ENCODE results near the gene SIRT1.
A peak's percentile ranks its signal among the peaks of the same experiment; 100 is the strongest.
"Not testable (repeated sequence)": the region's sequence is repeated elsewhere in the genome, so short reads cannot be mapped to it uniquely, and the experiment has no call there.

The SIRT1 gene

DNA sequence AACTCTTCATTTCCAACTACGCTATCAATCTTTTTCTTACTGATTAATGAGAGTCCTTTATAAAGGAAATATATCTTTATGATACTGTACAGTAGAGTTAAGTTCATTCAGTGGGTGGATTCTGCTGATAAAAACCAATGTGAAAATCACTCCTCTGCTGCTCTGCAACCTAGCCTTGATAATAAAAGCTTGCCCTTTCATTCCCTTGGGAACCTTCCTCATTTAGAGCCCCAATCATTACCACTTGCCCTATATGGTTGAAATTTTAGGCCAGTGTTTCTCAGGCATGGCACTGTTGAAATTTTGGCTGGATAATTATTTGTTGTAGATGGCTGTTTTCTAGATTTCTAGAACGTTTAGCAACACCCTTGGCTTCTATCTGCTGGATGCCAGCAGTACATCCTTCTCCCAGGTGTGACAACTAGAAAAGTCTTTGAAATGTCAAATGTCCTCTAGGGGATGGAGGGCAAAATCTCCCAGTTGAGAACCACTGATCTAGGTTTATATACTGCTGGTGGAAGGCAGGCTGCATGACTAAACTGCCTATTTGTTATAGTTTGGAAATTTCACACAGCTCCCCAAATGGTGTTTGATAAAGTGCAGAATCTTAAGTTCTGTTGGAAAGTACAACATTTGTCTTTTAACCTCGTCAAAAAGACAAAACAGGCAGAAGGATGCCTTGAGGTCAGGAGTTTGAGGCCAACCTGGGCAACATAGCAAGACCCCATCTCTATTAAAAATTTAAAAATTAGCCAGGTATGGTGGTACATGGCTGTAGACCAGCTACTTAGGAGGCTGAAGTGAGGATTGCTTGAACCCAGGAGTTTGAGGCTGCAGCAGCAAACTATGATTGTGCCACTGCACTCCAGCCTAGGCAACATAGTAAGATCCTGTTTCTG, 8.9 kb upstream of the SIRT1 start:
- no peak for DNase-seq (ENCODE audit: low read depth in 1 of 2, low spot score in 1 of 2)

DNA sequence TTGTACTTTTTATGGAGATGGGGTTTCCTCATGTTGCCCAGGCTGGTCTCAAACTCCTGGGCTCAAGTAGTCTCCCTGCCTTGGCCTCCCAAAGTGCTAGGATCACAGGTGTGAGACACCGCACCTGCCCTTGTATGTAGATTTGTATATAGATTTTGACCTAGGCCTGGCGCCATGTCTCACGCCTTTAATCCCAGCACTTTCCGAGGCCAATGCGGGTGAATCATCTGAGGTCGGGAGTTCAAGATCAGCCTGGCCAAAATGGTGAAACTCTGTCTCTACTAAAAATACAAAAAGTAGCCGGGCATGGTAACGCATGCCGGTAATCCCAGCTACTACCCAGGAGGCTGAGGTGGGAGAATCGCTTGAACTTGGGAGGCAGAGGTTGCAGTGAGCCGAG, 7.0 kb upstream of the SIRT1 start:
- not testable (repeated sequence) for DNase-seq (ENCODE audit: low read depth in 1 of 2, low spot score in 1 of 2)

DNA sequence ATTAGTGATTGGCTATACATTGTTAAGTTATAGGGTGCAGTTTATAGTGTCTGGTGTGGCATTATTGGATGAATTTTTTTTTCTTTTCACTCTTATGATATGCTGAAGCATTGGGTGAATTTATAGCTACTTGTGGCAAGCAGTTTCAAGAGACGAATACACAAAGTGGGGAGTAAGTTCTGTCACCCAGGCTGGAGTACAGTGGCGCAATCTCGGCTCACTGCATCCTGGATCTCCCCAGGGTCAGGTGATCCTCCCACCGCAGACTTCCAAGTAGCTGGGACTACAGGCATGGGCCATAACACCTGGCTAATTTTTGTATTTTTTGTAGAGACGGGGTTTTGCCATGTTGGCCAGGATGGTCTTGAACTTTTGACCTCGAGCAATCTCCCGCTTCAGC, 6.3 kb upstream of the SIRT1 start:
- DNase-seq (ENCODE audit: low read depth in 1 of 2, low spot score in 1 of 2): no peak

DNA sequence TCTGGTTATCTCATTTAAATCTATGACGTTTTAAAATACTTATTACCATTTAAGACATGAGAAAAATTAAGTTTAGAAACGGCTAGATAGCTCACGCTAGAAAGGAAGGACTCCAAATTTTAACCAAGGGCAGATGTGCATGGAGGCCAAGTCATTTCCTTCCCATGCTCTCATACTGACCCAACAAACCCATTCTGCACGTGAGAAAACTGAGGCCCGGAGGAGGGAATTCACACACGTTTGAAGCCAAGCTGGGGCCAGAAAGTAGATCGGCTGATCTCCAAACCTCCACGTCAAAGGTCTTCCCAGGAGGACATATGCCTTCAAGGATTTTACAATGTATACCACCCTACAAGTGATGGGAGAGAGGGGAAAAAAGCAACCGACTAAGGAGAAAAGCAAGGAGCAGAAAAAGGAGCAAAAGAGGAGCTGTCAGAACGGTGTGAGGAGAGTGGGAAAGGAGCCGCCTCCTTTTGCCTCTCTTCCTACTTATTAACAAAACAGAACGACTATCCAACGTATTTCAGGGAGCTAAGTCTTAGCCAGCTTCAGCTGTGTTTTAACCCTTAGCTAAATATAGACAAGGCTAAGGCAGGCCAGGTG, 645 bp upstream of the SIRT1 start:
- DNase-seq (ENCODE audit: low read depth in 1 of 2, low spot score in 1 of 2): no peak

DNA sequence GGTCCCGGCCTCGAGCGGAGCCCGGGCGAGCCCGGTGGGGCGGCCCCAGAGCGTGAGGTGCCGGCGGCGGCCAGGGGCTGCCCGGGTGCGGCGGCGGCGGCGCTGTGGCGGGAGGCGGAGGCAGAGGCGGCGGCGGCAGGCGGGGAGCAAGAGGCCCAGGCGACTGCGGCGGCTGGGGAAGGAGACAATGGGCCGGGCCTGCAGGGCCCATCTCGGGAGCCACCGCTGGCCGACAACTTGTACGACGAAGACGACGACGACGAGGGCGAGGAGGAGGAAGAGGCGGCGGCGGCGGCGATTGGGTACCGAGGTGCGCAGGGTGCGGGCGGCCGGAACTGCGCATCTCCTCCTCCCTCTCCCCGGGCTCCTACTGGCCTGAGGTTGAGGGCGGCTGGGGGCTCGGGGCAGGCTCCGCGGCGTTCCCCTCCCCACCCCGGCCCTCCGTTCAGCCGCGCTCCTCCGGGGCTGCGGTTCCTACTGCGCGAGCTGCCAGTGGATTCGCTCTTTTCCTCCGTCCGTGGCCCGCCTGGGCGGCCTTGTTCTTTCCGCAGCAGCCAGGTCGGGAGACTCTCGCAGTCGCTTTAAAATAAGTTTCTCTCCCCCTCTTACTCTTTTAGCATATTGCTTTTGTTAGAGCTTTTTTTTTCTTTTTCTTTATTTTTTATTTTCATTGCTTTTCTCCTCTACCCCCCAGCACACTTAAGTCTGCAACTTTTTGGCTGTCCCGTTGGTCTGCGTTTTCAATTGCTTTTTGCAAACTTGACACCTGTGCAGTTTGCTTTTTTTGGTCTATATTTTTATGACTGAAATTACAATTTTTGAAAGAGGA, 600 bp downstream of the SIRT1 start:
- DNase-seq (ENCODE audit: low read depth in 1 of 2, low spot score in 1 of 2): peak; percentile 53 to 66

DNA sequence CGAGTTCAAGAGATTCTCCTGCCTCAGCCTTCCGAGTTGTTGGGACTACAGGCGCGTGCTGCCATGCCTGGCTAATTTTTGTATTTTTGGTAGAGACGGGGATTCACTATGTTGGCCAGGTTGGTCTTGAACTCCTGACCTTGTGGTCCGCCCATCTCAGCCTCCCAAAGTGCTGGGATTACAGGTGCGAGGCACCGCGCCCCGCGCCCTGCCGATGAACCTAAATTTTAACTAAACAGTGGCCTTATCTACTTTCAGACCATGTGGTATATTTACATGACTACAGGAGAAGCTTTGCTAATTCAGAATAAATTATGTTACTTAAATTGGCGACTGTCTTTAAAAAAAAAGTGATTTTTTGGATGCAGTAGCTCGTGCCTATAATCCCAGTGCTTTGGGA, 9.2 kb downstream of the SIRT1 start:
- no peak for DNase-seq (ENCODE audit: low read depth in 1 of 2, low spot score in 1 of 2)

DNA sequence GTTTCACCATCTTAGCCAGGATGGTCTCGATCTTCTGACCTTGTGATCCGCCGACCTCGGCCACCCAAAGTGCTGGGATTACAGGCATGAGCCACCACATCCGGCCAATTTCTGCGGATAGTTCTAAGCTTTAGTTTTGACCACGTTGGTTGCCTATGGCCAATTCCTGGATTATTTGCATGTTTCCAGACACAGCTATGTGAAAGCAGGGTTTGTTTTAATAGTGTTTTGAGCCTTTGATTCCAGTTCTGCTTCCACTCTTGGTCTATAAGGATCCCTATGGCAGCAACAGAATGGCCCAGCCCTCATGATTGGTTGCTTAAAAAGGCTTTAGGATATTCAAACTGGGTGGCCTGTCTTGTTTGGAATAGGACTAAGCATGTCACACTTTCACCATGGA, 19.1 kb downstream of the SIRT1 start:
- DNase-seq (ENCODE audit: low read depth in 1 of 2, low spot score in 1 of 2): no peak

DNA sequence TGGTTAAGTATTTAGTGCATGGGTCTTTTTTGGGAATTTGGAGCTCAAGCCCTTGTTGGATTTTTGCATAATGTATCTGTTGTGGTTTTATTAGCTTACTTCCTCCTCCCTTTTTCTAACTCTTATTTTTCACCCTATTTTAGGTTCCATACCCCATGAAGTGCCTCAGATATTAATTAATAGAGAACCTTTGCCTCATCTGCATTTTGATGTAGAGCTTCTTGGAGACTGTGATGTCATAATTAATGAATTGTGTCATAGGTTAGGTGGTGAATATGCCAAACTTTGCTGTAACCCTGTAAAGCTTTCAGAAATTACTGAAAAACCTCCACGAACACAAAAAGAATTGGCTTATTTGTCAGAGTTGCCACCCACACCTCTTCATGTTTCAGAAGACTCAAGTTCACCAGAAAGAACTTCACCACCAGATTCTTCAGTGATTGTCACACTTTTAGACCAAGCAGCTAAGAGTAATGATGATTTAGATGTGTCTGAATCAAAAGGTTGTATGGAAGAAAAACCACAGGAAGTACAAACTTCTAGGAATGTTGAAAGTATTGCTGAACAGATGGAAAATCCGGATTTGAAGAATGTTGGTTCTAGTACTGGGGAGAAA, 28.0 kb downstream of the SIRT1 start:
- no peak for DNase-seq (ENCODE audit: low read depth in 1 of 2, low spot score in 1 of 2)

DNA sequence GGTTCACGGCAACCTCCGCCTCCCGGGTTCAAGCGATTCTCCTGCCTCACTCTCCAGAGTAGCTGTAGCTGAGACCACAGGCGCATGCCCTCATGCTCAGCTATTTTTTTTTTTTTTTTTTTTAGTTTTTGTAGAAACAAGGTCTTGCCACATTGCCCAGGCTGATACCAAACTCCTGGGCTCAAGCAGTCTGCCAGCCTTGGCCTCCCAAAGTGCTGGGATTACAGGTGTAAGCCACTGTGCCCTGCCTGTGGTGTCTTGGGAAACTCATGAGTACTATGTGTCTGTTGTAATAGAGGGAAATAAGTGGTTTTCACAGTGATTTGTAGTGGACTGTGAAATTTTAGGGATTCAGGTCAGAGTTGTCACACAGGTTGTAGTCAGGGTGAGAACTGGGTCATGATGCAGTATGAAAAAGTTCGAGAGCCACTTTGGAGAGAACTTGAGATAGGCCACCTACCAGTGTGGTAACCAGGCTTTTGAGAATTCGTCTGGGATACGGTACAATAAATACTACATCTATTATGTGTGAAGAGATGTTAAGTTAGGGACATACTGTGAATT, 30.4 kb downstream of the SIRT1 start:
- no peak for DNase-seq (ENCODE audit: low read depth in 1 of 2, low spot score in 1 of 2)

DNA sequence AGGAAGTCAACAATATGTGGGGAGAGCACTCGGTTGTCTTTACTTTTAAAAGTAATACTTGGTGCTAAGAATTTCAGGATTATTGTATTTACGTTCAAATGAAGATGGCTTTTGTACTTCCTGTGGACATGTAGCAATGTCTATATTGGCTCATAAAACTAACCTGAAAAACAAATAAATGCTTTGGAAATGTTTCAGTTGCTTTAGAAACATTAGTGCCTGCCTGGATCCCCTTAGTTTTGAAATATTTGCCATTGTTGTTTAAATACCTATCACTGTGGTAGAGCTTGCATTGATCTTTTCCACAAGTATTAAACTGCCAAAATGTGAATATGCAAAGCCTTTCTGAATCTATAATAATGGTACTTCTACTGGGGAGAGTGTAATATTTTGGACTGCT, 32.7 kb downstream of the SIRT1 start:
- no peak for DNase-seq (ENCODE audit: low read depth in 1 of 2, low spot score in 1 of 2)

DNA sequence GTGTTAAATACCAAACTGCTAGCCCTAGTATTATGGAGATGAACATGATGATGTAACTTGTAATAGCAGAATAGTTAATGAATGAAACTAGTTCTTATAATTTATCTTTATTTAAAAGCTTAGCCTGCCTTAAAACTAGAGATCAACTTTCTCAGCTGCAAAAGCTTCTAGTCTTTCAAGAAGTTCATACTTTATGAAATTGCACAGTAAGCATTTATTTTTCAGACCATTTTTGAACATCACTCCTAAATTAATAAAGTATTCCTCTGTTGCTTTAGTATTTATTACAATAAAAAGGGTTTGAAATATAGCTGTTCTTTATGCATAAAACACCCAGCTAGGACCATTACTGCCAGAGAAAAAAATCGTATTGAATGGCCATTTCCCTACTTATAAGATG, 33.2 kb downstream of the SIRT1 start:
- no peak for DNase-seq (ENCODE audit: low read depth in 1 of 2, low spot score in 1 of 2)

DNA sequence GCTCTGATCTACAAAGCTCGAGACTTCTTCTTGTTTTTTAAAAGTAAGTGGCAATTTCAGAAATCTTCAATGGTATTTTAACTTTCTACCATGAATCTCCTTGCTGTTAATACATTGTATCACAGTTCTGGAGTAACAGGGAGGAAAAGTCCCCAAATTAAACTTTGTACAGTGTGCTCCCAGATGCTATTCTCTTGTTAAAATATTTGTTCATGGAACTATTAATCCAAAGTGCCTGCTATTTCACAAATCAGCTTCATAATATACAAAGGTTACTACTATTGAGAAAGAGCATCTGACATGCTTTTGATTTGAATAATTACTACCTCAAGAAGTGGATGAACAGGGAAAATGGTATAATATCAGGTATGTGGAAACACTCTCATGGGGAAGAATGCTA, 36.6 kb downstream of the SIRT1 start:
- DNase-seq (ENCODE audit: low read depth in 1 of 2, low spot score in 1 of 2): no peak

DNA sequence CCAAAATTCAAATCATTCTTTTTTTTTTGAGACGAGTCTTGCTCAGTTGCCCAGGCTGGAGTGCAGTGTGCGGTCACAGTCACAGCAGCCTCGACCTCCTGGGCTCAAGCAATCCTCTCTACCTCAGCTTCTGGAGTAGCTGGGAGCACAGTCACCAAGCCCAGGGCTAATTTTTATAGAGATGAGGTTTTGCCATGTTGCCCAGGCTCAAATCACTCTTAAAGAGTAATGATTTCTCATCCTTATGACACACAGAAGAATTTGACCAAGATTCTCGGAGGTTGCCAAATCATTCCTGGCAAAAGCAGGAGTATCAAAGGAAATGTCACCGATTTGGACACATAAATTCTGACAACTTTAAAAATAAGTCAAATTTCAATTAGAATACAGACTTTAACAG, 39.1 kb downstream of the SIRT1 start:
- no peak for DNase-seq (ENCODE audit: low read depth in 1 of 2, low spot score in 1 of 2)

DNA sequence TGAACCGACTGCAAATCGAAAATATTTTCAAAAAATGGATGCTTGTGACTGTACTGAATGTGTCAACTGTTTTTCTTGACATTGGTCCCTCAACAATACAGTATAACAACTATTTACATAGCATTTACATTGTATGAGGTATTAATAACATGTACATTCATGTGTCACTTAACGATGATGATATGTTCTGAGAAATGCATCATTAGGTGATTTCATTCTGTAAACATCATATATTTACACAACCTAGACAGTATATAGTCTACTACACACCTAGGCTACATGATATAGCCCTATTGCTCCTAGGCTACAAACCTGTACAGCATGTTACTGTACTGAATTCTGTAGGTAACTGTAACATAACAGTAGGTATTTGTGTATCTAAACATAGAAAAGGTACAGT, 39.7 kb downstream of the SIRT1 start:
- DNase-seq (ENCODE audit: low read depth in 1 of 2, low spot score in 1 of 2): no peak

DNA sequence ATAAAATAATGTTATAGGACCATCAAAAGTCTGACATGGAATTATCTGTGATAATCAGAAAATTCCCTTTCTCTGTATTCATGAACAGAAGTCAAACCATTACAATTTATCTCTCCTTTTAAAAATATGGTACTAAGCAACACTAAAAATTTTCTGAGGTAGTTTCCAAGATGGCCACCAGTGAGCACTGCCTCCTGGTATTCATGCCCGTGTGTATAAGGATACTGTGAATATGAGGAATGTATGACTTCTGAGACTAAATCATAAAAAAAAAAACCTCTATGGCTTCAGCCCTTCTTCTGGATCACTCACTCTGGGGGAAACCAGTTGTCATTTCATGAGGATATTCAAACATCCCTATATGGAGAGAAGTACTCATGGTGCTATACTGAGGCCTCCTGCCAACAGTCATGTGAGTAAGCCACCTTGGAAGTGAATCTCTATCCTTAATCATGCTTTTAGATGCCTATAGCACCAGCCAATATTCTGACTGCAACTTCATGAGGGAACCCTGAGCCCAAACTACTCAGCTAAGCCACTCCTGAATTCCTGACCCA, 41.1 kb downstream of the SIRT1 start:
- no peak for DNase-seq (ENCODE audit: low read depth in 1 of 2, low spot score in 1 of 2)

DNA sequence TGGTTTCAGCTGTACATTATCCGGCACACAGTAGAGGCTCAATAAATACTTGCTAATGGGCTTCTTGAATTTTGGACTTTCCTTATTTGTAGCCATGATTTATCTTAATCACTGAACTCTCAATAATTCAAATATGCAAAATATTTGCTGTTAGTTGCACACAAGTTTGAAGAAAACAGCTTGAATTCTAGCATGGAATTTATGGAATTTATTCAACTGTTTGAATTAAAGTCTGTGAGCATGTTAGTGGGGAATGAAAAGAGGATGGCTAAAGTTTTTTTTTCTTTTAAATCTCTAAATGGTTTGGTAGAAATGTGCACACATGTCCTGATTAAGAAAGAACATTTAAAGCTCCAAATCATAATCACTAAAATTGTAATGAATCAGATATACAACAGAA, 42.5 kb downstream of the SIRT1 start:
- no peak for DNase-seq (ENCODE audit: low read depth in 1 of 2, low spot score in 1 of 2)

DNA sequence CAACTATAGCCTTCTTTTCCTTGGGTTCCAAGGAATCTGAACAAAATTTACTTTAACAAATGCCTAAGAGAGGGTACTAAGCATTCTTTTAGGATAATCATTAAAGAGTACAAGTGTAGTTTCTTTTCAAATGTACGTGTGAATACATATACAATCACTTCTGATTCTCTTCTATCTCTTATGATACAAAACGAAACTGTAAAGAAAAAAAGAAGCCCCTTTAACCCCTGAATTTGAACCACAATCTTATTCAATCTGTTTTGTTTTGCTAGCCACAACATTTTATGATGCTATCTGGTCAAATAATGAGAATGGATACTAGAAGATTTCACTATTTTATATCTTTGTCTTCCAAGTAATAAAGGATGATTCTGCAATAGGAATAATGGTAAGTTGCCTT, 48.7 kb downstream of the SIRT1 start:
- DNase-seq (ENCODE audit: low read depth in 1 of 2, low spot score in 1 of 2): no peak

DNA sequence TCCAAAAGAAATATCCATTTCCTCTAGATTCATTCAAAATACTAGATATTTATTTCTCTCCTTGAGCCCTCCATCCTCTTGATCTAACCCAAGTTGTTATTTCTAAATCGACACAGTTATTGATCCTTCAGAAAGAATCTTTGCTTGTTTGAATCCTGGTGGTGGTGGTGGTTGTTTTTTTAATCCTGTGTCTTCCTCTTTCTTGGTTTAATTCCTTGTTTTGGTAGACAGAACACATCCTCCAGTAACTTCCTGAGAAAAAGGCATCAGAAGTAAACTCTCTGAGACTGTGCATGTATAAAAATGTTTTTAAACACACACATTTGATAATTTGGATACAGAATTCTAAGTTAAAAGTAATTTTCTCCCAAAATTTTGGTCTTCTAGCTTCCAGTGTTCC, 49.9 kb downstream of the SIRT1 start:
- no peak for DNase-seq (ENCODE audit: low read depth in 1 of 2, low spot score in 1 of 2)

DNA sequence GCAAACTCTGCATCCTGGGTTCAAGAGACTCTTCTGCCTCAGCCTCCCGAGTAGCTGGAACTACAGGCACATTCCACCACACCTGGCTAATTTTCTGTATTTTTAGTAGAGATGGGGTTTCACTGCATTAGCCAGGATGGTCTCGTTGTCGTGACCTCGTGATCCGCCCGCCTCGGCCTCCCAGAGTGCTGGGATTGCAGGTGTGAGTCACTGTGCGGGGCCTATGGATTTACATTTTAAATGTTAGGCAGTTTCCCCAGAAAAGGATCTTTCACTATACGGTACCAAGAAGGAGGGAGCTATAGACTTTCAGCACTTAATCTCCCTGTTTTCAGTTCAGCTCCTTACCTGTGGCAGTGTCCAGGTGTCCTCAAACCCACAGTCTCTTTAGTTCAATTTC, 50.8 kb downstream of the SIRT1 start:
- no peak for DNase-seq (ENCODE audit: low read depth in 1 of 2, low spot score in 1 of 2)

DNA sequence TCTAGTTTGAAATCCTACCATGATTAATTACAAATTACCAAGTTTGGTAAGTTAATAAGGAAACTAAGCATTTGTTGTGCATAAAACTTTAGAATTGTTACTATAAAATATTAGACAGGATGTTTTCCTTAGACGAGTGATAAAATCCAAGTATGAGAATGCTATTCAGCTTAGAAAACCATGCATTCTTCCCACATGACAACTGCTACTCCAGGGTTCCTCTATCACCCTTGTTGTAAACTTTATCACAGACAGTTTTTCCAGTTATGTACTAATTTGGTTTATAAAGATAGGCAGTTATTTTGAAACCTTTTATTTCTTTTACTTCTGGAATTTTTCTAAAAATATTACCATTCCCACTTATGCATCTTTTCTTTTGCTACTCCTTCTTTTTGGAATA, 52.0 kb downstream of the SIRT1 start:
- DNase-seq (ENCODE audit: low read depth in 1 of 2, low spot score in 1 of 2): no peak

DNA sequence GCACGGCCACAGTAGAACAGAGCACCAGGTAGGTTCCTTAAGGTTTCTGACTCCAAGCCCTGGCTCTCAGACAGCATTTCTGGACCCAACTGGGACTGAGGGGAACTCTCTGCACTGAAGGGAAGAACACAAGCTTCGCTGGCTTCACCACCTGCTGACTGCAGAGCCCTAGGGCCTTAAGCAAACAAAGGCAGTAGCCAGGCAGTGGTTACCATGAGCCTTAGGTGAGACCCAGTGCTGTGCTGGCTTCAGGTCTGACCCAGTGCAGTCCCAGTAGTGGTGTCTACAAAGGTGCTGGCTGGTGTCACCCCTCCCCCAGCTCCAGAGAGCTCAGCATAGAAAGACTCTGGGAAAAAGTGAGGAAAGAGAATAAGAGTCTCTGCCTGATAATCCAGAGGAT, 59.5 kb downstream of the SIRT1 start:
- DNase-seq (ENCODE audit: low read depth in 1 of 2, low spot score in 1 of 2): no peak

Measured in activated T-helper 1 cell treated with anti-CD3 and anti-CD28 coated beads, Interleukin-2, amount 50 U/mL, for 16 hours (primary cell).